ENCODE data around the gene PGM2L1.

DNA sequence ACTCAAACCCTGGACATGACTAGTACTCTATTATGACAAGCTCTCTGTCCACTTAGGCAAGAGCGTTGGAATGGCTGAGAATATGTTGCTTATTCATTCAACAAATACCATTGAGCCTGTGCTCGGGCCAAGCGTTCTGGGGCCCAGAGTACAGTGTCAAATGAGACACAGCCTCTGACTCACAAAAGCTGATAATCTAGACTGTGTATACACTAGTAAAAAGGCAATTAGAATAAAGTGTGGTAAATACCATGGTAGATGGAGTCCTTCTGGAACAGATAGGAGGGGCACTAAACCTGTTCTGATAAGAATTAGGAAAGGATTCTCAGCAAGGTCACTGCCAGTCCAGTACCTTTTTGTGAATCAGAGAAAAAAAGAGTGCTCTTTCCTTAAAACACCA lies 44.4 kb upstream of the PGM2L1 start:
- TF ChIP-seq POLR2A (IDR thresholded peaks at IDR 0.05; ENCODE audit: low read depth, low read length) = no peak
- TF ChIP-seq TAF1 (IDR thresholded peaks at IDR 0.05; ENCODE audit: borderline replicate concordance, low read depth, low read length) = no peak

Measured in GM12892 (cell line).